Choroid plexus epithelial cell (primary cell): ENCODE measurements around the gene RSU1.

ENCODE experiments used
- DNase-seq: peaks from one replicate; pipeline ENCODE4 v3.0.0-alpha.2; 2010; ENCODE audit warnings: low read depth
- H3K4me3 ChIP-seq: 2 replicates; pipeline ENCODE4 v1.5.1; 2011; ENCODE audit warnings: low read depth, mild to moderate bottlenecking, control low read depth, low read length, moderate library complexity
- CTCF ChIP-seq: conservative IDR thresholded peaks from 2 replicates; pipeline ENCODE4 v1.5.1; 2011; ENCODE audit warnings: low read depth, mild to moderate bottlenecking, control low read depth, inconsistent platforms, low read length, moderate library complexity

The RSU1 gene

GRCh38 chr10:16652154-16652553 lies 165.1 kb downstream of the RSU1 start:
- DNase-seq, result peak; percentile 60
- TF ChIP-seq CTCF, result no peak
- no peak overlapping the region for H3K4me3 ChIP-seq

GRCh38 chr10:16649757-16650156 lies 167.5 kb downstream of the RSU1 start:
- H3K4me3 ChIP-seq, result no peak overlapping the region
- TF ChIP-seq CTCF, result no peak
- DNase-seq, result no peak

- no peak for DNase-seq
- TF ChIP-seq CTCF, result no peak
- no peak overlapping the region for H3K4me3 ChIP-seq
Measured at GRCh38 chr10:16648366-16648765, 168.9 kb downstream of the RSU1 start.

- no peak for DNase-seq
Measured at GRCh38 chr10:16646181-16647059, 170.8 kb downstream of the RSU1 start.

GRCh38 chr10:16644146-16644545 lies 173.1 kb downstream of the RSU1 start:
- H3K4me3 ChIP-seq, result no peak overlapping the region
- peak; percentile 72 for DNase-seq
- TF ChIP-seq CTCF, result no peak

More at GRCh38 chr10:16646181-16647059, 170.8 kb downstream of the RSU1 start:
- TF ChIP-seq CTCF, result no peak
- no peak overlapping the region for H3K4me3 ChIP-seq

GRCh38 chr10:16643502-16643901 lies 173.7 kb downstream of the RSU1 start:
- no peak for DNase-seq
- TF ChIP-seq CTCF, result no peak
- no peak overlapping the region for H3K4me3 ChIP-seq

GRCh38 chr10:16640153-16640552 lies 177.1 kb downstream of the RSU1 start:
- no peak overlapping the region for H3K4me3 ChIP-seq
- no peak for TF ChIP-seq CTCF
- DNase-seq, result no peak
